SK-N-SH treated with all-trans-retinoic acid at 6 μM for 48 hours (cell line): ENCODE results near the gene CKAP4.

Experiments
- ATAC-seq: fragments of 200-7000 bp; cut with Tn5 transposase; 3 replicates; pipeline ENCODE4 v1.9.1; 2020; ENCODE audit warnings: mild to moderate bottlenecking, moderate library complexity
- ARNTL ChIP-seq: fragments of 450-650 bp; formaldehyde crosslinking; IDR thresholded peaks from 2 replicates; pipeline ENCODE4 v1.5.0; 2020; ENCODE audit warnings: low read depth, mild to moderate bottlenecking, moderate library complexity, borderline replicate concordance
- CREB5 ChIP-seq: fragments of 250-450 bp; sonication (Bioruptor Pico); IDR thresholded peaks from 2 replicates; pipeline ENCODE4 v1.5.1; 2020; ENCODE audit warnings: low read depth, mild to moderate bottlenecking, moderate library complexity
- CSRNP3 ChIP-seq: fragments of 250-450 bp; sonication (Bioruptor Pico); IDR thresholded peaks from 2 replicates; pipeline ENCODE4 v1.5.1; 2021; ENCODE audit warnings: mild to moderate bottlenecking, moderate library complexity
- ESRRG ChIP-seq: fragments of 250-450 bp; sonication (Bioruptor Pico); IDR thresholded peaks from 2 replicates; pipeline ENCODE4 v1.6.1; 2021; ENCODE audit warnings: mild to moderate bottlenecking
- GLIS3 ChIP-seq: fragments of 250-450 bp; sonication (Bioruptor Pico); IDR thresholded peaks from 2 replicates; pipeline ENCODE4 v1.5.0; 2020; ENCODE audit warnings: mild to moderate bottlenecking, moderate library complexity
- ISL1 ChIP-seq: fragments of 250-450 bp; sonication (Bioruptor Pico); IDR thresholded peaks from 2 replicates; pipeline ENCODE4 v2.1.2; 2022; ENCODE audit warnings: mild to moderate bottlenecking, moderate library complexity
- PATZ1 ChIP-seq: fragments of 250-450 bp; sonication (Bioruptor Pico); IDR thresholded peaks from 2 replicates; pipeline ENCODE4 v1.8.0; 2020; ENCODE audit warnings: mild to moderate bottlenecking, moderate library complexity, borderline replicate concordance
- PPARA ChIP-seq: fragments of 250-450 bp; sonication (Bioruptor Pico); IDR thresholded peaks from 2 replicates; pipeline ENCODE4 v1.5.0; 2020; ENCODE audit warnings: mild to moderate bottlenecking, borderline replicate concordance
- RARB ChIP-seq: fragments of 250-450 bp; sonication (Bioruptor Pico); IDR thresholded peaks from 2 replicates; pipeline ENCODE4 v1.8.0; 2021; ENCODE audit warnings: mild to moderate bottlenecking, moderate library complexity
- SNAI2 ChIP-seq: fragments of 250-450 bp; sonication (Bioruptor Pico); IDR thresholded peaks from 2 replicates; pipeline ENCODE4 v1.5.0; 2020; ENCODE audit warnings: mild to moderate bottlenecking, moderate library complexity
- TCF4 ChIP-seq: fragments of 250-450 bp; sonication (Bioruptor Pico); IDR thresholded peaks from 2 replicates; pipeline ENCODE4 v1.8.0; 2021; ENCODE audit warnings: mild to moderate bottlenecking, moderate library complexity, borderline replicate concordance
- TOX ChIP-seq: fragments of 250-450 bp; sonication (Bioruptor Pico); IDR thresholded peaks from 2 replicates; pipeline ENCODE4 v1.8.0; 2021; ENCODE audit warnings: mild to moderate bottlenecking, moderate library complexity, borderline replicate concordance
- TSHZ2 ChIP-seq: fragments of 250-450 bp; sonication (Bioruptor Pico); IDR thresholded peaks from 2 replicates; pipeline ENCODE4 v1.5.0; 2020; ENCODE audit warnings: mild to moderate bottlenecking, moderate library complexity
- ZC3H10 ChIP-seq: fragments of 250-450 bp; sonication (Bioruptor Pico); IDR thresholded peaks from 2 replicates; pipeline ENCODE4 v1.5.1; 2021; ENCODE audit warnings: mild to moderate bottlenecking, moderate library complexity
- ZFP3 ChIP-seq: fragments of 250-450 bp; sonication (Bioruptor Pico); IDR thresholded peaks from 2 replicates; pipeline ENCODE4 v1.5.0; 2020; ENCODE audit warnings: mild to moderate bottlenecking, moderate library complexity
- ZFP30 ChIP-seq: fragments of 450-650 bp; formaldehyde crosslinking; IDR thresholded peaks from 2 replicates; pipeline ENCODE4 v1.5.0; 2022; ENCODE audit warnings: mild to moderate bottlenecking, moderate library complexity
- ZNF565 ChIP-seq: fragments of 450-650 bp; formaldehyde crosslinking; conservative IDR thresholded peaks from 2 replicates; pipeline ENCODE4 v1.5.0; 2020; ENCODE audit warnings: low read depth, mild to moderate bottlenecking, moderate library complexity
- ZNF70 ChIP-seq: fragments of 450-650 bp; formaldehyde crosslinking; IDR thresholded peaks from 2 replicates; pipeline ENCODE4 v1.5.0; 2020; ENCODE audit warnings: mild to moderate bottlenecking, moderate library complexity
- ZNF8 ChIP-seq: fragments of 450-650 bp; formaldehyde crosslinking; IDR thresholded peaks from 2 replicates; pipeline ENCODE4 v1.5.0; 2020; ENCODE audit warnings: mild to moderate bottlenecking, moderate library complexity

CKAP4 gene

GRCh38 chr12:106254724-106255123 lies 6.9 kb upstream of the CKAP4 start:
- TF ChIP-seq ZFP3 (no peak), ZC3H10 (CRISPR knock-in tag) (no peak), CREB5 (CRISPR knock-in tag) (no peak), ZNF70 (no peak), RARB (no peak), TSHZ2 (CRISPR knock-in tag) (no peak), GLIS3 (no peak), TOX (CRISPR knock-in tag) (no peak), PPARA (CRISPR knock-in tag) (no peak), SNAI2 (CRISPR knock-in tag) (no peak), ISL1 (CRISPR knock-in tag) (no peak), TCF4 (no peak), ZFP30 (CRISPR knock-in tag) (no peak), ARNTL (CRISPR knock-in tag) (no peak), CSRNP3 (CRISPR knock-in tag) (no peak), ZNF8 (no peak), ZNF565 (CRISPR knock-in tag) (no peak)
- ATAC-seq: no peak

- ATAC-seq: peak; percentile 6; the same call in 1 of the 3 replicates
- TF ChIP-seq TSHZ2 (CRISPR knock-in tag) (no peak), ZFP3 (no peak)
Measured at GRCh38 chr12:106251631-106252455, 4.0 kb upstream of the CKAP4 start.

GRCh38 chr12:106249411-106250135 lies 1.8 kb upstream of the CKAP4 start:
- TF ChIP-seq ESRRG (CRISPR knock-in tag) (no peak), SNAI2 (CRISPR knock-in tag) (no peak), PATZ1 (CRISPR knock-in tag) (no peak), ZFP30 (CRISPR knock-in tag) (no peak), CSRNP3 (CRISPR knock-in tag) (no peak)
- TF ChIP-seq, all 23 proteins: peak for 0
- ATAC-seq: no peak
